Measurements from ENCODE around the gene GFRAL.

Gene GFRAL

GRCh38 chr6:55299286-55299985, 27.8 kb upstream of the GFRAL start:
- no peak for DNase-seq (ENCODE audit: low read depth)
- TF ChIP-seq, protein P1, sequence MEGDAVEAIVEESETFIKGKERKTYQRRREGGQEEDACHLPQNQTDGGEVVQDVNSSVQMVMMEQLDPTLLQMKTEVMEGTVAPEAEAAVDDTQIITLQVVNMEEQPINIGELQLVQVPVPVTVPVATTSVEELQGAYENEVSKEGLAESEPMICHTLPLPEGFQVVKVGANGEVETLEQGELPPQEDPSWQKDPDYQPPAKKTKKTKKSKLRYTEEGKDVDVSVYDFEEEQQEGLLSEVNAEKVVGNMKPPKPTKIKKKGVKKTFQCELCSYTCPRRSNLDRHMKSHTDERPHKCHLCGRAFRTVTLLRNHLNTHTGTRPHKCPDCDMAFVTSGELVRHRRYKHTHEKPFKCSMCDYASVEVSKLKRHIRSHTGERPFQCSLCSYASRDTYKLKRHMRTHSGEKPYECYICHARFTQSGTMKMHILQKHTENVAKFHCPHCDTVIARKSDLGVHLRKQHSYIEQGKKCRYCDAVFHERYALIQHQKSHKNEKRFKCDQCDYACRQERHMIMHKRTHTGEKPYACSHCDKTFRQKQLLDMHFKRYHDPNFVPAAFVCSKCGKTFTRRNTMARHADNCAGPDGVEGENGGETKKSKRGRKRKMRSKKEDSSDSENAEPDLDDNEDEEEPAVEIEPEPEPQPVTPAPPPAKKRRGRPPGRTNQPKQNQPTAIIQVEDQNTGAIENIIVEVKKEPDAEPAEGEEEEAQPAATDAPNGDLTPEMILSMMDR (IDR thresholded peaks at IDR 0.05; ENCODE audit: low read depth, low read length, missing control alignments) = no peak
- no peak overlapping the region for H3K4me3 ChIP-seq (ENCODE audit: low read depth, low read length)

- no peak for DNase-seq (ENCODE audit: low read depth)
- TF ChIP-seq, protein P1 (IDR thresholded peaks at IDR 0.05; ENCODE audit: low read depth, low read length, missing control alignments) = no peak
- no peak overlapping the region for H3K4me3 ChIP-seq (ENCODE audit: low read depth, low read length)
These were observed 22.5 kb upstream of the GFRAL start for GRCh38 chr6:55304747-55305146.

GRCh38 chr6:55319961-55320695, 7.1 kb upstream of the GFRAL start:
- no peak for DNase-seq (ENCODE audit: low read depth)
- H3K4me3 ChIP-seq (ENCODE audit: low read depth, low read length) = no peak overlapping the region
- TF ChIP-seq, protein P1 (IDR thresholded peaks at IDR 0.05; ENCODE audit: low read depth, low read length, missing control alignments) = no peak

GRCh38 chr6:55320696-55321086, 6.6 kb upstream of the GFRAL start:
- TF ChIP-seq, protein P1 (IDR thresholded peaks at IDR 0.05; ENCODE audit: low read depth, low read length, missing control alignments) = no peak
- no peak for DNase-seq (ENCODE audit: low read depth)
- no peak overlapping the region for H3K4me3 ChIP-seq (ENCODE audit: low read depth, low read length)

- no peak overlapping the region for H3K4me3 ChIP-seq (ENCODE audit: low read depth, low read length)
- no peak for DNase-seq (ENCODE audit: low read depth)
- TF ChIP-seq, protein P1 (IDR thresholded peaks at IDR 0.05; ENCODE audit: low read depth, low read length, missing control alignments) = no peak
These were observed 49.9 kb downstream of the GFRAL start for GRCh38 chr6:55377150-55377549.

GRCh38 chr6:55379471-55379870, 52.2 kb downstream of the GFRAL start:
- TF ChIP-seq, protein P1 (IDR thresholded peaks at IDR 0.05; ENCODE audit: low read depth, low read length, missing control alignments) = no peak
- no peak overlapping the region for H3K4me3 ChIP-seq (ENCODE audit: low read depth, low read length)
- no peak for DNase-seq (ENCODE audit: low read depth)
